HG02759 (cell line): ENCODE data around the gene DVL2.

Experiments
- ATAC-seq: cut with Tn5 transposase; IDR thresholded peaks from one replicate; pipeline ENCODE4 v1.9.1; 2021; ENCODE audit warnings: mild to moderate bottlenecking, moderate library complexity; ENCODE audit not compliant: unreplicated experiment

The DVL2 gene

GRCh38 chr17:7238420-7239090, 4.2 kb upstream of the DVL2 start:
- ATAC-seq = no peak

GRCh38 chr17:7237761-7238419, 3.6 kb upstream of the DVL2 start:
- no peak for ATAC-seq

- ATAC-seq = no peak
Measured at GRCh38 chr17:7237266-7237760, 3.0 kb upstream of the DVL2 start.

- ATAC-seq = no peak
Measured at GRCh38 chr17:7236808-7237207, 2.5 kb upstream of the DVL2 start.

- ATAC-seq = no peak
Measured at GRCh38 chr17:7235693-7236665, 1.7 kb upstream of the DVL2 start.

- no peak for ATAC-seq
Measured at GRCh38 chr17:7233701-7234082, 625 bp downstream of the DVL2 start.

- no peak for ATAC-seq
Measured at GRCh38 chr17:7232114-7232513, 2.2 kb downstream of the DVL2 start.

- no peak for ATAC-seq
Measured at GRCh38 chr17:7229504-7229903, 4.8 kb downstream of the DVL2 start.

GRCh38 chr17:7228920-7229319, 5.4 kb downstream of the DVL2 start:
- no peak for ATAC-seq

- no peak for ATAC-seq
Measured at GRCh38 chr17:7226721-7227710, 7.3 kb downstream of the DVL2 start.

GRCh38 chr17:7225711-7226331, 8.5 kb downstream of the DVL2 start:
- ATAC-seq = no peak

GRCh38 chr17:7224661-7225111, 9.6 kb downstream of the DVL2 start:
- no peak for ATAC-seq

GRCh38 chr17:7224110-7224509, 10.2 kb downstream of the DVL2 start:
- no peak for ATAC-seq

GRCh38 chr17:7223375-7223774, 10.9 kb downstream of the DVL2 start:
- ATAC-seq = no peak

GRCh38 chr17:7222972-7223292, 11.4 kb downstream of the DVL2 start:
- ATAC-seq = no peak

GRCh38 chr17:7222093-7222971, 12.0 kb downstream of the DVL2 start:
- no peak for ATAC-seq

GRCh38 chr17:7221278-7222092, 12.8 kb downstream of the DVL2 start:
- ATAC-seq = no peak
